CD4-positive, alpha-beta T cell treated with Interleukin-6 for 4 hours (primary cell): Measurements from ENCODE around the gene BACE1-AS.

Source experiments
- DNase-seq: peaks from one replicate; pipeline ENCODE4 v3.0.0-alpha.2; 2020; ENCODE audit warnings: mixed read lengths

The BACE1-AS gene

GRCh38 chr11:117327567-117328374 lies 36.6 kb downstream of the BACE1-AS start, which contains the start of gene CEP164:
TSS of gene CEP164 (plus strand) at chr11:117327854. CDS start at chr11:117338587, 10,733 bp downstream.
- DNase-seq: peak; percentile 96

GRCh38 chr11:117328375-117329010 lies 37.3 kb downstream of the BACE1-AS start:
- no peak for DNase-seq

GRCh38 chr11:117332843-117333242 lies 41.7 kb downstream of the BACE1-AS start:
- DNase-seq: no peak

- no peak for DNase-seq
Observed at GRCh38 chr11:117333917-117334316, 42.8 kb downstream of the BACE1-AS start.

GRCh38 chr11:117334896-117335295 lies 43.8 kb downstream of the BACE1-AS start:
- DNase-seq: no peak

- DNase-seq: no peak
Observed at GRCh38 chr11:117335399-117335798, 44.3 kb downstream of the BACE1-AS start.

- no peak for DNase-seq
Observed at GRCh38 chr11:117337076-117337475, 45.9 kb downstream of the BACE1-AS start.
